C4-2B (cell line): ENCODE results near the gene UFD1.

ENCODE experiments used
- CTCF ChIP-seq: fragments of 450-650 bp; conservative IDR thresholded peaks from 2 replicates; pipeline ENCODE4 v1.5.1; 2017; ENCODE audit warnings: mild to moderate bottlenecking
- ZFX ChIP-seq: fragments of 450-650 bp; IDR thresholded peaks from 2 replicates; pipeline ENCODE4 v1.6.1; 2017

- TF ChIP-seq CTCF (no peak), ZFX (no peak)
These were observed 46.2 kb upstream of the UFD1 start for GRCh38 chr22:19525116-19525660.
